ENCODE results near the gene SUSD1. TPM values are rescaled to one million over a fixed set of nuclear protein-coding genes. Genes with fewer than 3 reads are reported as not detected.

The SUSD1 gene
- total RNA-seq, 2 experiments from 2014 or later, result 0.32 TPM; not detected in 1

GRCh38 chr9:112044881-112045280 lies 130.2 kb downstream of the SUSD1 start:
- CTCF ChIA-PET (ENCODE audit: unreplicated experiment), result no interaction called here
- no TSS peak for BruUV-seq (replicated peaks)
- POLR2A ChIA-PET, result interaction anchor here (1.2 kb wide), 1 partner anchor 33 kb away, joined by 3 read pairs; no protein-coding TSS in a partner anchor

GRCh38 chr9:112044186-112044585 lies 130.9 kb downstream of the SUSD1 start:
- Histone ChIP-seq H2AFZ (ENCODE audit: low read length) (no peak overlapping the region), H3K4me1 (ENCODE audit: insufficient read depth, low read length, poor library complexity, severe bottlenecking) (no peaks in the 10 kb centered on the region), H3K36me3 (ENCODE audit: insufficient read depth, low read length) (no peaks in the 10 kb centered on the region), H3K4me2 (ENCODE audit: low read length) (no peak overlapping the region), H3K27ac (ENCODE audit: low read depth, low read length, poor library complexity, severe bottlenecking) (no peak overlapping the region), H3K79me2 (ENCODE audit: insufficient read depth, low read depth, low read length) (no peaks in the 10 kb centered on the region), H3K9me3 (ENCODE audit: low read length) (no peaks in the 10 kb centered on the region), H4K20me1 (ENCODE audit: insufficient read depth, low read length) (no peaks in the 10 kb centered on the region), H3K4me3 (ENCODE audit: low read depth, low read length, poor library complexity, severe bottlenecking) (no peak overlapping the region), H3K9me2 (ENCODE audit: insufficient read depth, low read length) (no peaks in the 10 kb centered on the region)
- TF ChIP-seq, protein P1, sequence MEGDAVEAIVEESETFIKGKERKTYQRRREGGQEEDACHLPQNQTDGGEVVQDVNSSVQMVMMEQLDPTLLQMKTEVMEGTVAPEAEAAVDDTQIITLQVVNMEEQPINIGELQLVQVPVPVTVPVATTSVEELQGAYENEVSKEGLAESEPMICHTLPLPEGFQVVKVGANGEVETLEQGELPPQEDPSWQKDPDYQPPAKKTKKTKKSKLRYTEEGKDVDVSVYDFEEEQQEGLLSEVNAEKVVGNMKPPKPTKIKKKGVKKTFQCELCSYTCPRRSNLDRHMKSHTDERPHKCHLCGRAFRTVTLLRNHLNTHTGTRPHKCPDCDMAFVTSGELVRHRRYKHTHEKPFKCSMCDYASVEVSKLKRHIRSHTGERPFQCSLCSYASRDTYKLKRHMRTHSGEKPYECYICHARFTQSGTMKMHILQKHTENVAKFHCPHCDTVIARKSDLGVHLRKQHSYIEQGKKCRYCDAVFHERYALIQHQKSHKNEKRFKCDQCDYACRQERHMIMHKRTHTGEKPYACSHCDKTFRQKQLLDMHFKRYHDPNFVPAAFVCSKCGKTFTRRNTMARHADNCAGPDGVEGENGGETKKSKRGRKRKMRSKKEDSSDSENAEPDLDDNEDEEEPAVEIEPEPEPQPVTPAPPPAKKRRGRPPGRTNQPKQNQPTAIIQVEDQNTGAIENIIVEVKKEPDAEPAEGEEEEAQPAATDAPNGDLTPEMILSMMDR (conservative IDR thresholded peaks at IDR 0.05; ENCODE audit: low read length), result no peak
- no peak for TF ChIP-seq EZH2phosphoT487 (IDR thresholded peaks at IDR 0.05; ENCODE audit: borderline replicate concordance, low read depth, low read length)
- no TSS peak for BruUV-seq (replicated peaks)
- intact Hi-C loops (cut with micrococcal nuclease; ENCODE audit: unreplicated experiment), result no loop called here
- CTCF ChIA-PET (ENCODE audit: unreplicated experiment), result no interaction called here
- POLR2A ChIA-PET, result interaction anchor here (0.9 to 1.2 kb wide), 2 partner anchors 32 to 44 kb away, joined by 3 read pairs; no protein-coding TSS in a partner anchor
- DNase-seq (ENCODE audit: low spot score), result no peak

More at GRCh38 chr9:112044881-112045280, 130.2 kb downstream of the SUSD1 start:
- H3K36me3 ChIP-seq (ENCODE audit: insufficient read depth, low read length), result no peaks in the 10 kb centered on the region
- TF ChIP-seq EZH2phosphoT487 (IDR thresholded peaks at IDR 0.05; ENCODE audit: borderline replicate concordance, low read depth, low read length), result no peak
- TF ChIP-seq, protein P1 (conservative IDR thresholded peaks at IDR 0.05; ENCODE audit: low read length), result no peak
- no peak for DNase-seq (ENCODE audit: low spot score)
- H3K4me2 ChIP-seq (ENCODE audit: low read length), result no peak overlapping the region
- H3K9me2 ChIP-seq (ENCODE audit: insufficient read depth, low read length), result no peaks in the 10 kb centered on the region
- intact Hi-C loops (cut with micrococcal nuclease; ENCODE audit: unreplicated experiment), result no loop called here
- no peak overlapping the region for H3K27ac ChIP-seq (ENCODE audit: low read depth, low read length, poor library complexity, severe bottlenecking)
- no peaks in the 10 kb centered on the region for H3K4me1 ChIP-seq (ENCODE audit: insufficient read depth, low read length, poor library complexity, severe bottlenecking)
- no peak overlapping the region for H2AFZ ChIP-seq (ENCODE audit: low read length)
- no peaks in the 10 kb centered on the region for H3K79me2 ChIP-seq (ENCODE audit: insufficient read depth, low read depth, low read length)
- H3K4me3 ChIP-seq (ENCODE audit: low read depth, low read length, poor library complexity, severe bottlenecking), result no peak overlapping the region
- H3K9me3 ChIP-seq (ENCODE audit: low read length), result no peaks in the 10 kb centered on the region
- no peaks in the 10 kb centered on the region for H4K20me1 ChIP-seq (ENCODE audit: insufficient read depth, low read length)

DNA sequence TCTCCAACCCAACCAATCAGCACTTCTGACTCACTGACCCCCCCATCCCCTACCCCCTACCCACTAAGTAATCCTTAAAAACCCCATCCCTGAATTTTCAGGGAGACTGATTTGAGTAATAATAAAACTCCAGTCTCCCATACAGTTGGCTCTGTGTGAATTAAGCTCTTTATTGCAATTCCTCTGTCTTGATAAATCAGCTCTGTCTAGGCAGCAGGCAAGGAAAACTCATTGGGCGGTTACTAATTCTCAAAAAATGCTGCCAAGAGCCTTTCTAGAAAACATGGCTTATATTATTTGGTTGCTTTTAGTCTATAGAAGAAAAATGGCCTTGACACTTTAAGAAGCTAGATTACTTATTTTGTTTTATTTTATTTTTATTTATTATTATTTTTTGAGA lies 131.7 kb downstream of the SUSD1 start:
- no peak for TF ChIP-seq EZH2phosphoT487 (IDR thresholded peaks at IDR 0.05; ENCODE audit: borderline replicate concordance, low read depth, low read length)
- TF ChIP-seq, protein P1 (conservative IDR thresholded peaks at IDR 0.05; ENCODE audit: low read length), result no peak
- Histone ChIP-seq H3K27ac (ENCODE audit: low read depth, low read length, poor library complexity, severe bottlenecking) (no peak overlapping the region), H3K9me2 (ENCODE audit: insufficient read depth, low read length) (no peaks in the 10 kb centered on the region), H3K36me3 (ENCODE audit: insufficient read depth, low read length) (no peaks in the 10 kb centered on the region), H3K9me3 (ENCODE audit: low read length) (no peaks in the 10 kb centered on the region), H3K79me2 (ENCODE audit: insufficient read depth, low read depth, low read length) (no peaks in the 10 kb centered on the region), H4K20me1 (ENCODE audit: insufficient read depth, low read length) (no peaks in the 10 kb centered on the region), H3K4me3 (ENCODE audit: low read depth, low read length, poor library complexity, severe bottlenecking) (no peak overlapping the region), H2AFZ (ENCODE audit: low read length) (no peak overlapping the region), H3K4me2 (ENCODE audit: low read length) (no peak overlapping the region), H3K4me1 (ENCODE audit: insufficient read depth, low read length, poor library complexity, severe bottlenecking) (no peaks in the 10 kb centered on the region)
- ChIA-PET POLR2A (interaction anchor here (0.9 kb wide), 1 partner anchor 44 kb away, joined by 3 read pairs; no protein-coding TSS in a partner anchor), CTCF (ENCODE audit: unreplicated experiment) (no interaction called here)
- DNase-seq (ENCODE audit: low spot score), result no peak
- intact Hi-C loops (cut with micrococcal nuclease; ENCODE audit: unreplicated experiment), result no loop called here
- BruUV-seq (replicated peaks), result no TSS peak
